Measurements from ENCODE around the gene CD82.

GRCh38 chr11:44582641-44583352, 17.3 kb downstream of the CD82 start:
- TF ChIP-seq PAX5 (IDR thresholded peaks at IDR 0.05; ENCODE audit: insufficient read depth, low read length, severe bottlenecking) (no peak), POLR2A (IDR thresholded peaks at IDR 0.05; ENCODE audit: low read depth, low read length) (no peak), POLR2AphosphoS5 (IDR thresholded peaks at IDR 0.05; ENCODE audit: low read depth, low read length) (no peak)
